Stimulated activated naive CD8-positive, alpha-beta T cell treated with anti-CD3 and anti-CD28 coated beads, Interleukin-15, amount 100 ng/mL, for 72 hours (primary cell): Measurements from ENCODE around the gene TMCC3.
A peak's percentile ranks its signal among the peaks of the same experiment; 100 is the strongest.
"Not testable (repeated sequence)": the region's sequence is repeated elsewhere in the genome, so short reads cannot be mapped to it uniquely, and the experiment has no call there.

Experiments used
- ATAC-seq: fragments of 150-1000 bp; cut with Tn5 transposase; 2 replicates; pipeline ENCODE4 v1.10.0; 2021; ENCODE audit warnings: mild to moderate bottlenecking, moderate library complexity
- DNase-seq, 2 donors: peaks; one replicate each; pipeline ENCODE4 v3.0.0; 2021 to 2022
- H3K27ac Mint-ChIP-seq, 2 donors: one replicate each; pipeline ENCODE4 v1.8.0; 2022; ENCODE audit warnings: mild to moderate bottlenecking in 2 of 2, mixed read lengths in 2 of 2, moderate library complexity in 2 of 2
- H3K27me3 Mint-ChIP-seq: one replicate; pipeline ENCODE4 v1.8.0; 2022; ENCODE audit warnings: mixed read lengths
- H3K4me1 Mint-ChIP-seq: one replicate; pipeline ENCODE4 v1.8.0; 2022; ENCODE audit warnings: mild to moderate bottlenecking, mixed read lengths
- H3K4me3 Mint-ChIP-seq, 2 donors: one replicate each; pipeline ENCODE4 v1.8.0; 2022; ENCODE audit warnings: mild to moderate bottlenecking in 2 of 2, mixed read lengths in 2 of 2, moderate library complexity in 1 of 2
- H3K9me3 Mint-ChIP-seq, 2 donors: one replicate each; pipeline ENCODE4 v1.8.0; 2022; ENCODE audit warnings: mixed read lengths in 2 of 2

Gene TMCC3, protein sequence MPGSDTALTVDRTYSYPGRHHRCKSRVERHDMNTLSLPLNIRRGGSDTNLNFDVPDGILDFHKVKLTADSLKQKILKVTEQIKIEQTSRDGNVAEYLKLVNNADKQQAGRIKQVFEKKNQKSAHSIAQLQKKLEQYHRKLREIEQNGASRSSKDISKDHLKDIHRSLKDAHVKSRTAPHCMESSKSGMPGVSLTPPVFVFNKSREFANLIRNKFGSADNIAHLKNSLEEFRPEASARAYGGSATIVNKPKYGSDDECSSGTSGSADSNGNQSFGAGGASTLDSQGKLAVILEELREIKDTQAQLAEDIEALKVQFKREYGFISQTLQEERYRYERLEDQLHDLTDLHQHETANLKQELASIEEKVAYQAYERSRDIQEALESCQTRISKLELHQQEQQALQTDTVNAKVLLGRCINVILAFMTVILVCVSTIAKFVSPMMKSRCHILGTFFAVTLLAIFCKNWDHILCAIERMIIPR

DNA sequence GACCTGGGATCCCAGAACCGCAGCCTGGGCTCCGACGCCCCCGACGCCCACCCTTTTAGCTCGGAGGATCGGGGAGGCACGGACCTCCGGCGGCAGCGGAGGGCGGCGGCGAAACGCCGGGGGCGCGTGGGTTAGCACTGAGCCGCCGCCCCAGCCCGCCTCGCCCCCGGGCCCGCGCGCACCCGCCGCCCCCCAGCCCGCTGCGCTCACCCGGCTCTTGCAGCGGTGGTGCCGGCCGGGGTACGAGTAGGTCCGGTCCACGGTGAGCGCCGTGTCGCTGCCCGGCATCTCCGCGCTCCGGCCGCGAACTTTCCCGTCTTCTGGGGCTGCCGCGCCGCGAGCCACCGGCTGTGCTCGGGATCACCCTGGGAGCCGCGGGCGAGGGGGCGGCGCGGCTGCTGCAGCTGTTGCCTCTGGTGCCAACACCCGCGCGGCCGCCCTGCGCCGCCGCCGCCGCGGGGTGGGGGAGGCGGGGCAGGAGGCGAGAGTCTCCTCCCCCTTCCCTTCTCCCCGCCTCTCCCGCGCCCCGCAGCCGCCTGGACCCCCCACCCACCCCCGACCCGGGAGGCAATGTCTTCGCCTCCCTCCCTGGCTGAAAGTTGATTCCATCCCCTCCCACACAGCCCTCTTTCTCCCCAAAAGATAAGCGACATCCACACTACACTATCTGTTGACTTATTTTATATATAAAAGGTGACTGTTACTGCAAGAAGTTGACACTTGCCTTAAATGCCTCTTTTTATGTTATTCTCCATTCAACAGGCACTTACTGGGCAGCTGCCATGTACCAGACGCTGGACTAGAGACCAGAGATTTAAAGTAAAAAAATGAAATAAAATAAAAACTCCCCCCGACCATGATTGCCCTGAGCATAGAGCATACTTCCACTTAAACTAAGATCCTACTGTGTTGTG, at the start of gene TMCC3:
TMCC3 (minus strand) TSS at position 415 of the 914 bp plus-strand sequence; CDS start at position 288, 127 bp downstream.
- ATAC-seq (peak; percentile 68), DNase-seq (no peak)
- Mint-ChIP-seq H3K9me3 (no peaks in the 10 kb centered on the region), H3K4me1 (peaks cover 9% of the 10 kb centered on the region), H3K27me3 (peaks cover 75% of the 10 kb centered on the region), H3K4me3 (peak within 1 kb of the TSS; percentile 83 to 89), H3K27ac (no peak within 1 kb of the TSS)

DNA sequence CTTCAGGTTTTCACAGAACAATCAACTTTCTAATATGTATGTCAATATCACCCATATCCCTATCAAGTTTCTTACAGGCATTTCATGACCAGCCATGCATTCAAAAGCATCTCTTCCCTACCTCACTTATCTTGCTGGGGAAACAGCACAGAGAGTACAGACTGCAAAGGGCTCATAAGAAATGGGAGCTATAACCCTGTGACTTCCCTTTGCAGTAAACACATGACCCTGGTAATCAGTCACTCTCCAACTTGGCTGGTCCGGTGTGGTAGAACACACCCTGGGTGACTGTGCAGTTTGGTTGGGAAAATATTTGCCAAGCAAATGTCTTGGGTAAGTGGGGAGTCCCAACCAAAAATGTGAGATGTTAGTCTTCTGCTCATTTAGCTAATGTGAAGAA, 49.4 kb upstream of the TMCC3 start:
- Mint-ChIP-seq H3K4me1 (no peaks in the 10 kb centered on the region), H3K9me3 (peaks cover 0 to 7% of the 10 kb centered on the region in 2 donors), H3K4me3 (no peak overlapping the region), H3K27me3 (peaks cover 9% of the 10 kb centered on the region), H3K27ac (no peak overlapping the region)
- DNase-seq (no peak), ATAC-seq (no peak)

GRCh38 chr12:94698578-94698977, 48.2 kb upstream of the TMCC3 start:
- no peak for DNase-seq
- Mint-ChIP-seq H3K9me3 (peaks cover 0 to 7% of the 10 kb centered on the region in 2 donors), H3K4me3 (no peak overlapping the region), H3K27ac (no peak overlapping the region), H3K27me3 (peaks cover 9% of the 10 kb centered on the region), H3K4me1 (no peaks in the 10 kb centered on the region)
- no peak for ATAC-seq

GRCh38 chr12:94697631-94698030, 47.3 kb upstream of the TMCC3 start:
- H3K27me3 Mint-ChIP-seq, result peaks cover 9% of the 10 kb centered on the region
- no peak overlapping the region for H3K4me3 Mint-ChIP-seq
- ATAC-seq, result no peak
- H3K27ac Mint-ChIP-seq, result no peak overlapping the region
- H3K9me3 Mint-ChIP-seq, result peaks cover 0 to 7% of the 10 kb centered on the region in 2 donors
- no peaks in the 10 kb centered on the region for H3K4me1 Mint-ChIP-seq
- DNase-seq, result no peak

- no peak for DNase-seq
- H3K27me3 Mint-ChIP-seq, result peaks cover 7% of the 10 kb centered on the region
- H3K4me1 Mint-ChIP-seq, result no peaks in the 10 kb centered on the region
- H3K4me3 Mint-ChIP-seq, result no peak overlapping the region
- peaks cover 0 to 6% of the 10 kb centered on the region in 2 donors for H3K9me3 Mint-ChIP-seq
- no peak for ATAC-seq
- H3K27ac Mint-ChIP-seq, result no peak overlapping the region
Measured at GRCh38 chr12:94694732-94695131, 44.4 kb upstream of the TMCC3 start.

DNA sequence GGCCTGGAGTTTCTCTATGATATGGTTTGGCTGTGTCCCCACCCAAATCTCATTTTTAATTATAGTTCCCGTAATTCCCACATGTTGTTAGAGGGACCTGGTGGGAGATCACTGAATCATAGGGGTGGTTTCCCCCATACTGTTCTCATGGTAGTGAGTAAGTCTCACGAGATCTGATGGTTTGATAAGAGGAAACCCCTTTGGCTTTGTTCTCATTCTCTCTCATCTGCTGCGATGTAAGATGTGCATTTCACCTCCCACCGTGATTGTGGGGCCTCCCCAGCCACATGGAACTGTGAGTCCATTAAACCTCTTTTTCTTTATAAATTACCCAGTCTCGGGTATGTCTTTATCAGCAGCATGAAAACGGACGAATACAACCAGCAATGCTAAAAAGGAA, 42.5 kb upstream of the TMCC3 start:
- H3K27ac Mint-ChIP-seq, H3K4me1 Mint-ChIP-seq, ATAC-seq, H3K4me3 Mint-ChIP-seq, DNase-seq, H3K27me3 Mint-ChIP-seq, H3K9me3 Mint-ChIP-seq: not testable (repeated sequence)

DNA sequence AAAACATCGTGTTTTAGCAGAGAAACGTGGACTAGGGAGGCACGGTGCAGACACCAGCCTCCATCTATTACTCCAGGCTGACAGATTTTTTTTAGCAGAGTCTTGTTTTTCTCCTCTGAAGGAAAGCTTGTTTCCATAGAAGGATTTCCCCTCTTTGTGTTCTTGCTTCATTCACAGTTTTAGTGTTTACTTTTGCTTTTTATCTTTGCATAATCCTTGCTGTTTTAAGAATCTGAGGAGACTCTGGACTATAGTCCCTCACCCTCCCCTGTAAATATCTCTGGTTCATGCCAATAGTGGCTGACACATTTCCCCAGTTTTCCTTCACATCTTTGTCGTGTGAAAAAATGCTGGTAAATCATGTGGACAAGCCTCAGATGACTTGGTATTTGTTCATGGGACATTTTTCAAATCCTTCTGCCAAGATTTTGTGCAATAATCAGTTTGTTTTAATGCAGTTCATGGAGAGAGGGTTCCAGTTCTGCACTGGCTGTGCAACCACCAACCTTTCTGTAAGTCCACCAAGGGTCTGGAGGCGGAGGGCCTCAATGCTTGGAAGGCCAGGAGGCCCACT, 39.9 kb upstream of the TMCC3 start:
- DNase-seq (no peak), ATAC-seq (no peak)
- Mint-ChIP-seq H3K27me3 (no peaks in the 10 kb centered on the region), H3K27ac (no peak overlapping the region), H3K4me1 (no peaks in the 10 kb centered on the region), H3K9me3 (no peaks in the 10 kb centered on the region), H3K4me3 (no peak overlapping the region)

GRCh38 chr12:94689646-94690036, 39.3 kb upstream of the TMCC3 start:
- no peaks in the 10 kb centered on the region for H3K4me1 Mint-ChIP-seq
- no peak for DNase-seq
- H3K9me3 Mint-ChIP-seq, result no peaks in the 10 kb centered on the region
- no peak overlapping the region for H3K4me3 Mint-ChIP-seq
- H3K27ac Mint-ChIP-seq, result no peak overlapping the region
- H3K27me3 Mint-ChIP-seq, result no peaks in the 10 kb centered on the region
- ATAC-seq, result no peak

GRCh38 chr12:94689002-94689645, 38.8 kb upstream of the TMCC3 start:
- Mint-ChIP-seq H3K9me3 (no peaks in the 10 kb centered on the region), H3K4me1 (no peaks in the 10 kb centered on the region), H3K27ac (no peak overlapping the region), H3K4me3 (no peak overlapping the region), H3K27me3 (no peaks in the 10 kb centered on the region)
- no peak for DNase-seq
- peak; percentile 72 for ATAC-seq

DNA sequence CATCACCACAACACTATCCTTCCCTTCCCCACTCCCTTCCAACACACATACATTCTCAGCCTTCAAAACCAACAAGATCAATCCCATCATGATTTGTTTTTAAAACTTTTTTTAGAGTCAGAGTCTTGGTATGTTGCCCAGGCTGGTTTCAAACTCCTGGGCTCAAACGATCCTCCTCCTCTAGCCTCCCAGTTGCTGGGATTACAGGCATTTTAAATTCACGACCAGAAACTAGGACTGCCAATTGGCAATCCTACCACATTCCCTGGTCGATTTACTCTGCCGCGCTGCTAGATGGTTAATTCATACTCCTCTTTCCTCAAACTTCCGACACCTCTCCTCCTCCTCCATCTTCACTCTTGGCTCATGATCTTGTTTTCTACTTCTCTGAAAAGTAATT, 37.5 kb upstream of the TMCC3 start:
- no peak overlapping the region for H3K27ac Mint-ChIP-seq
- no peaks in the 10 kb centered on the region for H3K27me3 Mint-ChIP-seq
- no peak for ATAC-seq
- no peak for DNase-seq
- H3K9me3 Mint-ChIP-seq, result no peaks in the 10 kb centered on the region
- H3K4me3 Mint-ChIP-seq, result no peak overlapping the region
- H3K4me1 Mint-ChIP-seq, result no peaks in the 10 kb centered on the region

DNA sequence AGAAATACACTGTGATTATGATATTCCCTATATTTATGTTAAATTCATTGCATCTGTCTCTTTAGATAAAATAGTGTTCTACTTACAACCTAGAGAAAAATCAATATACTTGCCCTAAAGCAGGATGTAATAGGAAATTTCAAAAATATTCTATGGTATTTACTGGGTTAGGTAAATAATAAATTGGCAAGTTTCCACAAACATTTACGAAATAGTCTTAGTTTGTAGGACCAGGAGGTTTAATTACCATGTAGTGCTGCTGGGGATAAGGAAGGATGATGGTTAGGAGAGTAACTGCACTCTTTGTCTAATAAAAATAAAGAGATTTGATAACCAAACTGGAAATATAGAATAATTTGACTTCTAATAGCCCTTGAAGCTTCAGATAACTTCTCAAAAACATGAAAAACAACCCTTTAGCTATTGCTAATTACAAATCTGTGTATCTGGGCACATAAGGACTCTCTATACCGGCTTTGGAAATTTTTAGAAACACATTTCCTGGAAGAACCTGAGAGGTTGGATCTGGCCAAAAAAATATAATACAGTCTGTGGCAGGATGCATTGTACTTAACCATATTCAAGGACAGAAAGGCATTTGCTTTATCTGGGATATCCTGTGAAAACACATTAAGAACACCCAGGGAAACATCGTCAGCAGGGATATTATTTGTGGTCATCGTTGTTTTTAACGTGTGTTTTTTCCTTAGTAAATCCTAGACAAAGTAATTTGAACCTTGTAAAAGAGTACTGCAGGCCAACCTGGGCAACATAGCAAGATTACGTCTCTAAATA, 36.7 kb upstream of the TMCC3 start:
- H3K4me3 Mint-ChIP-seq, result no peak overlapping the region
- H3K27me3 Mint-ChIP-seq, result no peaks in the 10 kb centered on the region
- ATAC-seq (no peak), DNase-seq (no peak)
- H3K27ac Mint-ChIP-seq, result no peak overlapping the region
- H3K9me3 Mint-ChIP-seq, result no peaks in the 10 kb centered on the region
- H3K4me1 Mint-ChIP-seq, result no peaks in the 10 kb centered on the region

- ATAC-seq, result no peak
- Mint-ChIP-seq H3K9me3 (no peaks in the 10 kb centered on the region), H3K27ac (no peak overlapping the region), H3K27me3 (no peaks in the 10 kb centered on the region), H3K4me3 (no peak overlapping the region), H3K4me1 (no peaks in the 10 kb centered on the region)
- DNase-seq, result no peak
Measured at GRCh38 chr12:94684416-94685142, 34.2 kb upstream of the TMCC3 start.

- Mint-ChIP-seq H3K4me1 (peaks cover 16% of the 10 kb centered on the region), H3K27ac (no peak overlapping the region), H3K27me3 (peaks cover 8% of the 10 kb centered on the region), H3K9me3 (no peaks in the 10 kb centered on the region), H3K4me3 (no peak overlapping the region)
- DNase-seq, result no peak
- ATAC-seq, result no peak
Measured at GRCh38 chr12:94679554-94680195, 29.3 kb upstream of the TMCC3 start.

DNA sequence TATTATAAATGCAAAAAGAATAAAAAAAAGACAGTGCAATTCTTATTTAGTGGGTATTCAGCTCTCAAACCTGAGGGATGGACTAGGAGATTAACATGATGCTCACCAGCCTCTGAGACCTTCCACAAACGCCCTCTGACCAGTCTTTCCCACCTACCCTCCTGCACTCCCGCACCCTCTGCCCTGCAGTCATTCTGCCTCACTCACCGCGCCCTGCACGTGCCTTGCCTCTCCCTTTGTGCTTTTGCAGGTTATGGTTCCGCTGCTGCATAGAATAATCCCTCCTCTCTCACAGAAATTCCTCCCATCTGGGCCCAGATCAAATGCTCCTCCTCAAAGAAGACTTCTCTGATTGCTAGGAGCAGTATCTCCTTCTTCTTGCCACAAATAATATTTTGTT, 28.5 kb upstream of the TMCC3 start:
- H3K4me3 Mint-ChIP-seq, result no peak overlapping the region
- H3K27ac Mint-ChIP-seq, result no peak overlapping the region
- H3K4me1 Mint-ChIP-seq, result peaks cover 18% of the 10 kb centered on the region

More for the DNA sequence above, 28.5 kb upstream of the TMCC3 start:
- no peaks in the 10 kb centered on the region for H3K9me3 Mint-ChIP-seq
- DNase-seq, result no peak
- ATAC-seq, result no peak
- H3K27me3 Mint-ChIP-seq, result peaks cover 8% of the 10 kb centered on the region
